VCaP (cell line): ENCODE data around the gene FXYD5.

ENCODE experiments used
- H3K27ac ChIP-seq: fragments of 450-650 bp; 2 replicates; pipeline ENCODE4 v1.5.1; 2017
- TF ChIP-seq, protein P1 (sequence below): fragments of 450-650 bp; conservative IDR thresholded peaks from 2 replicates; pipeline ENCODE4 v1.5.1; 2017; ENCODE audit warnings: mild to moderate bottlenecking, moderate library complexity

The FXYD5 gene

DNA sequence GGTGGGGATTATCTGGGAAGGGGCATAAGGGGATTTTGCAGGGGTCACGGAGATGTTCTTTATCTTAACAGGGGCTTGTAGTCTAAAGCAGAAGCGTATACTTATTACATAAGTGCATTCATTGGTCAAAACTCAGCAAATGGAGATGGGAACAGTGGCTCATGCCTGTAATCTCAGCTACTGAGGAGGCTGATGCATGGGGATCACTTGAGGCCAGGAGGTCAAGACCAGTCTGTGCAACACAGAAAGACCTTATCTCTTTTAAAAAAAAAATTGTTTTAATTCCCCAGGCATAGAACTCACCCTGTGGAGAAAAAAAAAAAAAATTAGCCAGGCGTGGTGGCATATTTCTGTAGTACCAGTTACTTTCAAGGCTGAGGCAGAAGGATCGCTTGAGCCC is 55.1 kb downstream of the FXYD5 start:
- H3K27ac ChIP-seq = no peak overlapping the region
- TF ChIP-seq, protein P1, sequence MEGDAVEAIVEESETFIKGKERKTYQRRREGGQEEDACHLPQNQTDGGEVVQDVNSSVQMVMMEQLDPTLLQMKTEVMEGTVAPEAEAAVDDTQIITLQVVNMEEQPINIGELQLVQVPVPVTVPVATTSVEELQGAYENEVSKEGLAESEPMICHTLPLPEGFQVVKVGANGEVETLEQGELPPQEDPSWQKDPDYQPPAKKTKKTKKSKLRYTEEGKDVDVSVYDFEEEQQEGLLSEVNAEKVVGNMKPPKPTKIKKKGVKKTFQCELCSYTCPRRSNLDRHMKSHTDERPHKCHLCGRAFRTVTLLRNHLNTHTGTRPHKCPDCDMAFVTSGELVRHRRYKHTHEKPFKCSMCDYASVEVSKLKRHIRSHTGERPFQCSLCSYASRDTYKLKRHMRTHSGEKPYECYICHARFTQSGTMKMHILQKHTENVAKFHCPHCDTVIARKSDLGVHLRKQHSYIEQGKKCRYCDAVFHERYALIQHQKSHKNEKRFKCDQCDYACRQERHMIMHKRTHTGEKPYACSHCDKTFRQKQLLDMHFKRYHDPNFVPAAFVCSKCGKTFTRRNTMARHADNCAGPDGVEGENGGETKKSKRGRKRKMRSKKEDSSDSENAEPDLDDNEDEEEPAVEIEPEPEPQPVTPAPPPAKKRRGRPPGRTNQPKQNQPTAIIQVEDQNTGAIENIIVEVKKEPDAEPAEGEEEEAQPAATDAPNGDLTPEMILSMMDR = no peak

DNA sequence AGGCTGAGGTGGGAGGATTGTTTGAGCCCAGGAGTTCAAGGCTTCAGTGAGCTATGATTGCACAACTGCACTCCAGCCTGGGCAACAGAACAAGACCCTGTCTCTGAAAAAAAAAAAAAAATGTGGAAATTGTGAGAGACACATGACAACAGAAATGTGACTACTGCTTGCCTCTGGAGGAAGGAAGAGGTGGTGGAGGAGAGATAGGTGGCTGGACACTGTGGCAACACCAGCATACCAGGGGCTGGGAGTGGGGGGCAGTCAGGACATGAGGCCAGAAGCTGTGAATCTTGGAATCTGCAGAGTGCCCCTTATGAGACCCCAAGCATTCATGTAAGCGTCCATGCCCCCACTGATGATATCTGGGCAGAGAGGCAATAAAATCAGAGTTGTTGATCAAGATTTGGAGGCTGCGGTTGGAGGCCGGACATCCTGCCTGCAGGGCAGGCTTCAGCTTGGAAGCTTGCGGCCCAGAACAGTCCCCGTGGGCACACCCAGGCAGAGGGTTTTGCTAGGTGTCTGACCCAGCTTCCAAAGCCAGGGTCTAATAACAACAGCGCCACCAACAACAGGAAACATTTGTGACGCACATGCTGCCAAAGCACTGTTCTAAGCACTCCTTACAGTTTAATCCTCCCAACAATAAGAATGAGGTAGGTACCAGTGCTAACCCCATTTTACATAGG is 57.2 kb downstream of the FXYD5 start:
- H3K27ac ChIP-seq = peak overlapping the region; percentile 97; the same call in 1 of the 2 replicates
- TF ChIP-seq, protein P1 = no peak

DNA sequence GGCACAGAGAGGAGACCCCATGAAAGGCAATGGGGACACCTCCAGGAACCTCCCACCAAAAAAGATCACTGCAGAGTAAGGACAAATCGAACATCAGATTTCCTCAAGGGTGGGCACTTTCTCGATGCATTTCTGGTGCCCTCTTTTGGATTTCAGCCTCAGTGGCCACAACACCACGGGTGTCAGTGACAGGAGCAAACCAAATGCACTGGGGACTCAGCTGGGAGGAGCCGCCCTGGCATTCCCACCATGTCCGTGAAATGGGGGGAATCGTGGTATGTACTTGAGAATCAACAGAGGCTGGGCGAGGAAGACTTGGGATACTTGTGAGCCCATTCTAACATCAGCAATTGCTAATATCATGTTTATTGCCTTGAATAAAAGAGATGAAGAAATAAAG is 57.7 kb downstream of the FXYD5 start:
- TF ChIP-seq, protein P1 = no peak
- peak overlapping the region; percentile 97; the same call in 1 of the 2 replicates for H3K27ac ChIP-seq

DNA sequence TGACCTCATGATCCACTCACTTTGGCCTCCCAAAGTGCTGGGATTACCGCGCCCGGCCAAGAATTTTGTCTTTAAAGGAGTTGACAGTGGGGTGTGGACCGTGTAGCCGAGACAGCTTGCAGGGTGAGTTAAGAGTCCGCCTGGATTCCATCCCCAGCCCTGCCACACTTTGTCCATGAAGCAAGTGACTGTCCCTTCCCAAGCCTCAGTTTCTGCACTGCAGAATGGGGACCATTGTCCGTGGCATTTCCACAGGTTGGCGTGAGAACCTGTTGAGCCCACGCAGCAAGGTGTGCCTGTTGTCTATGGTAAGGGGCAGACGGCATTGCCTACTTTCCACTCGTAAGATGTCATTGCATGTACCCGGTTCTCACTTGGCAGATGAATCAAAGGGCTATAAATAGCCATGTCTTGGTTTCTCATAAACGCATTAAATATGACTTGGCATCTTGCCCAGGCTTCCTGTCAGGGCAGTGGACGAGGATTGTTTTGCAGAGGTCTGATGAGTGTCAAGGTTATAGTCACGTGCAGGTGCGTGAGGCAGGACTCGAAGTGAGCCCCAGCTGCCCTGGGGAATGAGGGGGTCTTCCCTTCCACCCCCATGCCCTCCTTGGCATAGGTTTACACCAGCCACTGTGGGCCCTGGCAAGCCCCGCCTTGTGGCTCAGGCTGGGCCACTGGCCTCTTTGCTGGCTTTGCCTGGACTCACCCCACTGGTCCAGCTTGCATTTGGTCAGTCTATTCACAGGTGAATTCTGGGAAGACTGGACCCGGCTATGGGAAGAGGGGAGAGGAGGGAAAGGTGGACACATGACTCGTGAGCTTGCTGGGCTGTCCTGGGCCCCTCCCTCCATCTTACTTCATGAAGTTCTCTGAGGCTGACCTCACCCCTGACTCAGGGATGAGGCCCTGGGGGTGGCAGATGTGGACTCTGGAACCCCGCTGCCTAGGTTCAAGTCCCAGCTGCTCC is 59.4 kb downstream of the FXYD5 start:
- TF ChIP-seq, protein P1 = no peak
- H3K27ac ChIP-seq = peak overlapping the region; percentile 97

DNA sequence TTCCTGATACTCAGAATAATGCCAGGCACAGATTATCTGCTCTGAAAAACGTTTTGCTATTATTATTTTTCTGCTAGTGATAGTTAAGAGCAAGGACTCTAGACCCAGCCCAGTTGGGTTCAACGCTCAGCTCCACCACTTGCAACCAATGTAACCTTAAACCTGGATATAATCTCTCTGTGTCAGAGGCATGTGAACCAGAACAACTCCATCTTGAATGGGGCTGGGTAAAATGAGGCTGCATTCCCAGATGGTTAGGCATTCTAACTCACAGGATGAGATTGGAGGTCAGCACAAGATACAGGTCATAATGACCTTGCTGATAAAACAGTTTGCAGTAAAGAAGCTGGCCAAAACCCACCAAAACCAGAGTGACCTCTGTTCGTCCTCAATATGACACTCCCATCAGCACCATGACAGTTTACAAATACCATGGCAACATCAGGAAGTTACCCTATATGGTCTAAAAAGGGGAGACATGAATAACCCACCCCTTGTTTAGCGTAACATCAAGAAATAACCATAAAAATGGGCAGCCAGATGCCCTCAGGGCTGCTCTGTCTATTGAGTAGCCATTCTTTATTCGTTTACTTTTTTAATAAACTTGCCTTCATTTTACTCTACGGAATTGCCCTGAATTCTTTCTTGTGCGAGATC is 60.4 kb downstream of the FXYD5 start:
- TF ChIP-seq, protein P1 = no peak
- peak overlapping the region; percentile 97 for H3K27ac ChIP-seq

DNA sequence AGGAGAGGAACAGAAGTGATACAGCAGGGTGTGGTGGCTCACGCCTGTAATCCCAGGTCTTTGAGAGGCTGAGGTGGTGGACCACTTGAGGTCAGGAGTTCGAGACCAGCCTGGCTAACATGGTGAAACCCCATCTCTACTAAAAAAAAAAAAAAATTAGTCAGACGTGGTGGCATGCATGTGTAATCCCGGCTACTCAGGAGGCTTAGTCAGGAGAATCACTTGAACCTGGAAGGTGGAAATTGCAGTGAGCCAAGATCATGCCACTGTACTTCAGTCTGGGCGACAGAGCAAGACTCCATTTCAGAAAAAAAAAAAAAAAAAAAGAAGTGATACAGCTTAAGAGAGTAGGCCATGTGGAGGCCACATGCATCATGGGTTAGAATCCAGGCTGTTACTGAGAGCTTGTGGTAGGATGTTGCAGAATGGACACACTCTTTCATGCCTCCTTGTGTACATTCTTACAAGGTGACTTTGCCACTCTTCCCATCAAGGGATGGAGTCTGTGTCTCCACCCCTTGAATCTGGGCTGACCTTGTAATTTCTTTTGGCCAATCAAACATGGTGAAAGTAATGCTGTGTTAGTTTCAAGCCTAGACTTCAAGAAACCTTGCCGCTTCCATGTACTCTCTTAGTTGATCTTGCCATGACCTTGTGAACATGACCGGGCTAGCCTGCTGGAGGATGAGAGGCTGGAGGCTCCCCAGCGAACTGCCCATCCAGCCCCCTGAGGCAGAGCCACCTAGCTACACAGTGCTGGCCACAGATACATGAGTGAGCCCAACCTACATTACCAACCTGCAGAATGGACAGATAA is 61.7 kb downstream of the FXYD5 start:
- H3K27ac ChIP-seq = no peak overlapping the region
- TF ChIP-seq, protein P1 = no peak
